HG02852 (cell line): Measurements from ENCODE around the gene LPCAT2.

ENCODE experiments used
- ATAC-seq: cut with Tn5 transposase; IDR thresholded peaks from one replicate; pipeline ENCODE4 v1.9.1; 2021; ENCODE audit warnings: mild to moderate bottlenecking, moderate library complexity; ENCODE audit not compliant: unreplicated experiment

The LPCAT2 gene

DNA sequence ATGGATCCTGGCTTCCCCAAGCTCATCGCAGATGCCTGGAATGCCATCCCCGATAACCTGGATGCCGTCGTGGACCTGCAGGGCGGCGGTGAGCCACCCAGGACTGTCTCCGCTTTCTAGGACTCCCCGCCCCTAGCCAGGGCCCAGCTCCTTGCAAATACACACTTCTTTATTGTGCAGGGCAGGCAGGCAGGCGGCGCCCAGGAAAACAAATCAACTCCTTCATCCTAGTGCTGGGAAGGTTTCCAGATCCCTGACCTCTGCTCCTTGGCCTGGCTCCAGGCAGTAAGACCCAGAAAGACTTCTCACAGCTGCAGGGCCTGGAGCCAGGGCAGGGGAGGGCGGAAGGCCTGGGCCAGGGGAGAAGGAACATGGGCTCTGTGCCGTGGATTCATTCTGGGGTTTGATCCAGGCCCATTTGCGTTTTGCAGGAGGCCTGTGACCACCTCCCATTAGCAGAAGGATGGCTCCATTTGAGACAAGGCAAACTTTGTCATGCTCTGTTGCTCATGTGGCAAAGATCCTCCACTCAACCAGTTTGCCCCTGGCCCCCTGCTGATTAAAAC is 6.0 kb upstream of the LPCAT2 start:
- ATAC-seq, result no peak

GRCh38 chr16:55503726-55504550 is 4.9 kb upstream of the LPCAT2 start:
- ATAC-seq, result no peak

- ATAC-seq, result no peak
These were observed 3.4 kb upstream of the LPCAT2 start for GRCh38 chr16:55505333-55506015.

DNA sequence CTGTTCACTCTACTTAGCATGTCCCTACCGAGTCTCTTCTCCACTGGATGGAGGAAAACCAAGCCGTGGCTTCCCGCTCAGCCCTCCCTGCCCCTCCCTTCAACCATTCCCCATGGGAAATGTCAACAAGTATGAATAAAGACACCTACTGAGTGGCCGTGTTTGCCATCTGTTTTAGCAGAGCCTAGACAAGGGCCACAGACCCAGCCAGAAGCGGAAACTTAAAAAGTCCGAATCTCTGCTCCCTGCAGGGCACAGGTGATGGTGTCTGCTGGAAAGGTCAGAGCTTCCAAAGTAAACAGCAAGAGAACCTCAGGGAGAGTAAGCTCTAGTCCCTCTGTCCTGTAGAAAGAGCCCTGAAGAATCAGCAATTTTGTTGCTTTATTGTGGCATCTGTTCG is 2.8 kb upstream of the LPCAT2 start:
- ATAC-seq, result no peak

DNA sequence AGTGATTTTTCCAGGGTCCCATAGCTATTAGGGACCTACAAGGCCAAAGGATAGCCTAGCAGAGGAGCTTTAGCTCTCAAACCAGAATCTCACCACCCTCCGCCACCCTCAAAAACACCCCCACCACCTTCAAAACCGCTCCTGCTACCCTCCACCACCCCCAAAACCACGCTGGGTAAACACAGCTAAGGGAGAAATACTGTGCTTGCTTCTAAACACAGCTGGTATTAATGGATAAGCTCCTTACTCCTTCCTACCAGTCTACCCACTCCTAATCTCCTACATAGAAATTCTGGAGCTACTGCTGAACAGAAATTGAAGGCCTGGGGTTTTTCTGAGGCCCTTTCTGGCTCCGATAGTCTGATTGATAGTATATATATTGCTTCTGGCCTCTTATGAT is 2.2 kb upstream of the LPCAT2 start:
- no peak for ATAC-seq

DNA sequence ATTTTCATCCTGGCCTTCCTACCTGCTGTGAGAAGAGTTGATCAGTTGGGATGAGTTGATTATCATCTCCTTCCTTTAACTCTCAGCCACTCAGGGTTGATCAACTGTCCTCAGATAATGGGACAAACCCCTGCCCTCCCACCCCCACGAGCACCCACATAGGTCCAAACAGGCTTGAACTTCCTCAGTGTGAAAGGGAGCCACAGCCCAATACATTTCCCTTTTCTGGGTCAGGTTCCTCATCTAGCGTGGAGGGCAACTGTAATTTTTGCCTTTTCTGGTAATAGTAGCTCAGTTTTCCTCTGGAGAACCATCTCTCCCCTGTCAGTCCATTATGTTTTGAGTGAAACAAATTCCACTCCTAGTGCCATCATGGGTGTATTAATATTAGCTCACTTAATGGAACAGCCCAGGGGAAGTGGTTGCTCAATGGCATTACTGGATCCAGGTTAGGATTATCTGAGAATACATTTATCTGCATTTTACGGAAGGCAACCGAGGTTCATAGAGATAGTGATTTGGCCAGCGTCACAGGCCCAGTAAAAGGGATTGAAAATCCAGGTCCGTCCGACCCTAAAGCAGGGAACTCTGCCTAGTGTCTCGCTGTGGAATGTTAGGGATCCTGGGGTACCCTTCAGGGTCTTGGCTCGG is 476 bp upstream of the LPCAT2 start:
- no peak for ATAC-seq

DNA sequence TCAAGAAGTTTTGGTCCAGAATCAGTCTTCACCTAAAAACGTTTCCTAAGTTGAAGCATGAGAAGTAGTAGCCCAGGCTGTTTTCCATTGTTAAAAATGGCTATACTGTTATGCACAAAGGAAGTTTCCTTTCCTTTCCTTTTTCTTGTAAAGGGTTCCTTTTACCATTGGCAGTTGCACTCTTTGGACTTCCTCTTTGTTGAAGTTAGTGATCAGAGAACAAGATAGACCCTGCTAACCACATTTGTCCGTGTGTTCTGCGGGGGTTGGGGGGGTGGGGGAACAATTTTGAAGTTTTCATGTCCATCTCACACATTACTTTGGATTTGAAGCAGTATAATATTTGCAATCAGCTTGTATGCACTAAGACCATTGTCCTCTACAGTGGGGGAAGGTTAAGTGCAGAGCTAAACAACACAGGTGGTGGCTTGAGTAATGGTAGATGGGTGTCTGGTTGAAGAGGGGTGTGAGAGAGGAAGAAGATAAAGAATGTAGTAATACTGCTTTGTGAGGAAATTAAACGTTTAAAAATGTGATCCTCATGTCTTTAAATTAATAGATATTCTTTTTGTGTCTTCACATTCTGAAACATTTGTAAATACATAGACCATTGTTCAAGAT is 1.4 kb downstream of the LPCAT2 start:
- no peak for ATAC-seq

DNA sequence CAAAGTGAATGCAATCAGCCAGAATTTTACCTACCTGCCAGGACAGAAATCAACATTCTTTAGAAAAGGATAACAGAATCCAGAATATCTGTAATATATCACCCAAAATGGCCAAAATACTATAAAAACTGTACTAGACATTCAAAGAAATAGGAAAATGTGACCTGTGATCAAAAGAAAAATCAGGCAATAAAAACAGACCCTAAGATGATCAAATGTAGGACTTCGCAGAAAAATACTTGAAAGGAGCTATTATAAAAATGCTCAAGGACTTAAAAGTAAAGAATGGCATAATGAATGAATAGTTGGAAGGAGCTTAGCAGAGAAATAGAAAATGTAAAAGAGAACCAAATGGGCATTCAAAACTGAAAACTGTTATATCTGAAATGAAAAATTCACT is 4.1 kb downstream of the LPCAT2 start:
- no peak for ATAC-seq

DNA sequence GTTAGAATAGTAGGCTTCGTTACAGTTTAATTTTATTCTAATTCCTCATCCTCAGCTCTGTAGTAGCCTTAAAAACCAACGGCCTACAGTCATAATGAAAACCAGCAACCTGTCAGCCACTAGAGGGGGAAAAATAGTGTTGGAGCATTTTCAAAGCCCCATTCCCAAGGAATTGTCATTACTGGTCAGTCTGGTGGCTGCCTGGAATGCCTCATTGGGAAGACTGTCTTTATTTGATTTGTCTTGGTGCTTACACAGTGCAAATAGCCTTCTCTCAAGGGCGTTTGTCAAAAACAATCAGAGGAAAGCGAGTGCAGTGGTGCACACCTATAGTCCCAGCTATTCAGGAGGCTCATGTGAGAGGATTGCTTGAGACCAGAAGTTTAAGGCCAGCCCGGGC is 4.7 kb downstream of the LPCAT2 start:
- ATAC-seq, result no peak

GRCh38 chr16:55515111-55515510 is 6.2 kb downstream of the LPCAT2 start:
- ATAC-seq, result no peak

- no peak for ATAC-seq
These were observed 12.9 kb downstream of the LPCAT2 start for GRCh38 chr16:55521792-55522191.

DNA sequence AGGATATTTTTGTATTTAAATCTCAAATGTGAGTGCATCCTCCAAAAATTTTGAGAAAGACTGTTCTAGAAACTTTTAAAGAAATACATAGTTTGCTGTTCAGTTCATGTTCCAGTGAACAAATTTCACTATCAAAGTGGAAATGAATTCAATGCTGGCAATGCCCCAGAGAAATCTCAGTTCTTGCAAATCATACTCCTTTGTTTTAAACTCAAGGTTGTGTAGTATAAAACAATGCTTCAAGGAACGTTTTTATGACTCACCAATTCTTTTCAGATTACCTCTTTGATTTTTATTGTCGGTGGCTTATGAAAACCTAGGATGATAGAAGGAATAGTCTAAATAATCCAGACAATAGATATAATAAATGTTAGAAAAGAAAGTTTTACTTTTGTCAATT is 17.6 kb downstream of the LPCAT2 start:
- no peak for ATAC-seq

GRCh38 chr16:55527885-55528284 is 19.0 kb downstream of the LPCAT2 start:
- ATAC-seq, result no peak

DNA sequence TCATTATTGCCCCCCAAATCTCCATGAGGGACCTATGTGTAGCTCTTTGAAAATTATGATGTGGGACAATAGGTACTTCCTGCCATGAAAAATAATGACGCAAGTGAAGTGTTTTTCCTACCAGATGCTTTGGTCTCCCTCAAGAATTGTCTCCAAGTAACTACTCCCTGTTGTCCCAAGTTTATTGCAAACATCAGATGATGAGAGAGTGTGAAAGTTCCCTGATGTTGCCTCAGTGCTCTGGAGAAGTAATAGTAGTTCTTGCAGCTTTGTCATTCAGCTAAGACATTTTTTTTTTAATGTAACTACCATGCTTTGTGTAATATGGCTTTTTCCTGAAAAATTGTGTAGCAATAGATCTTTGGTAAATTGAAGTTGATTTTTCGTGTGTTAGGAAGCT is 20.1 kb downstream of the LPCAT2 start:
- no peak for ATAC-seq

- no peak for ATAC-seq
These were observed 21.5 kb downstream of the LPCAT2 start for GRCh38 chr16:55530316-55530856.

- ATAC-seq, result no peak
These were observed 23.4 kb downstream of the LPCAT2 start for GRCh38 chr16:55532227-55532626.

DNA sequence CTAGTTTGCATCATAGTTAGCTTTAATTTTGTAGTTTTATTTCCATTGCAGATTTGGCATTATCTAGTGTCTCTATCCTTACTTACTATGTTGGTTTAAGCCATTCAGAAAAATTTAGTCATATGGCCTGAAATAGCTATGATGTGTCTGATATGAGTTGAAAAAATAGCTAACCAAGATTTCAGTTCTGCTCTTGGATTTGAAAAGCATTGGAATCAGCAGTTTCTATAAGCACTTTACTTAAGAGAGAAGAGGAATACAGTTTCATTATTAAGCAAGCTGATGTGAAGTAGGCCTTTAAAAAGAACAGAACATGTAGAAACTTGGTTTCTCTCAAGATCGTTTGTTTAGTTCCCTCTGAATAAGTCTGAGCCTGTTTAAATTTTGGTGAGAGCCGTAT is 25.9 kb downstream of the LPCAT2 start:
- ATAC-seq, result no peak

DNA sequence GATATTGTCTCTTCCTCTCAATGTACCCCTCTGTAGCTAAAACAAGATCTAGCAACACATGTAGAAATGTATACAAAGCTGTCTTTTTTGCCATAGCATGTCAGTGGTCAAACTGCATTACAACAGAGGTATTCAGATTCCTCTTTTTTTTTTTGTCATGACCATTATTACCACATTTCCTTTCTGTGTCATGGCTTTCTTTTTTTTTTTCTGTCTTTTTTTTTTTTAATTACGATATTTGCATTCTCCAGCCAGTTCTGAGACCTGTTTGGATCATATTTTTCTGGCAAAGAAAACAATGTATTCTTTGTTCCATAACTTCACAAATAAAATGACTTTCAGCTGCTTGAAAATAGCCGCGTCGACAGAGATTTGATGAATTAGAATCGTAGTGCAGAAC is 30.2 kb downstream of the LPCAT2 start:
- no peak for ATAC-seq

- ATAC-seq, result no peak
These were observed 30.6 kb downstream of the LPCAT2 start for GRCh38 chr16:55539488-55539887.

- no peak for ATAC-seq
These were observed 31.3 kb downstream of the LPCAT2 start for GRCh38 chr16:55540221-55540620.
